PFSK-1 (cell line): ENCODE data around the gene SLC9A3.

Experiments used
- FOXP2 ChIP-seq: optimal IDR thresholded peaks from 2 replicates; pipeline ENCODE3; 2011; ENCODE audit warnings: borderline replicate concordance, control low read depth, inconsistent platforms; ENCODE audit not compliant: insufficient read depth; ENCODE audit errors: extremely low read length, extremely low read depth
- POLR2AphosphoS5 ChIP-seq: IDR thresholded peaks from 2 replicates; pipeline ENCODE4 v1.6.1; 2012; ENCODE audit warnings: low read depth, mild to moderate bottlenecking, control low read depth, low read length, moderate library complexity
- REST ChIP-seq, 2 experiments: IDR thresholded peaks; 2 replicates each; pipeline versions ENCODE4 v1.6.1 to v1.8.0; 2011 to 2012; ENCODE audit warnings: low read depth in 2 of 2, low read length in 2 of 2, control low read depth in 1 of 2, inconsistent platforms in 1 of 2, mild to moderate bottlenecking in 1 of 2, moderate library complexity in 1 of 2; ENCODE audit not compliant: insufficient read depth in 1 of 2
- SIN3A ChIP-seq: IDR thresholded peaks from 2 replicates; pipeline ENCODE4 v1.6.1; 2012; ENCODE audit warnings: mild to moderate bottlenecking, low read length, moderate library complexity, borderline replicate concordance; ENCODE audit not compliant: insufficient read depth
- TAF1 ChIP-seq: IDR thresholded peaks from 2 replicates; pipeline ENCODE4 v1.6.1; 2012; ENCODE audit warnings: low read length, control low read depth, borderline replicate concordance; ENCODE audit not compliant: insufficient read depth

GRCh38 chr5:497090-497700, 27.1 kb downstream of the SLC9A3 start:
- TF ChIP-seq POLR2AphosphoS5: no peak
- no peak for TF ChIP-seq TAF1
- no peak for TF ChIP-seq REST (IDR thresholded peaks at IDR 0.05; ENCODE audit: insufficient read depth in 1 of 2, low read depth in 2 of 2, low read length in 2 of 2)
- TF ChIP-seq SIN3A: no peak
- no peak for TF ChIP-seq FOXP2
